Neural crest cell (in vitro differentiated cells): Measurements from ENCODE around the gene CEP95. TPM values are rescaled to one million over a fixed set of nuclear protein-coding genes. Genes with fewer than 3 reads are reported as not detected.
A peak's percentile ranks its signal among the peaks of the same experiment; 100 is the strongest.

ENCODE experiments used
- DNase-seq: peaks from one replicate; pipeline ENCODE4 v3.0.0; 2021; ENCODE audit warnings: low read depth, mixed read lengths, low spot score
- H3K27ac Mint-ChIP-seq: one replicate; pipeline ENCODE4 v1.8.0; 2021; ENCODE audit warnings: mild to moderate bottlenecking, mixed read lengths; ENCODE audit not compliant: unreplicated experiment
- H3K27me3 Mint-ChIP-seq: 2 replicates; pipeline ENCODE4 v1.8.0; 2021; ENCODE audit warnings: low read depth, mild to moderate bottlenecking, mixed read lengths
- H3K36me3 Mint-ChIP-seq: 2 replicates; pipeline ENCODE4 v1.8.0; 2021; ENCODE audit warnings: low read depth, mild to moderate bottlenecking, mixed read lengths
- H3K4me1 Mint-ChIP-seq: 2 replicates; pipeline ENCODE4 v1.8.0; 2021; ENCODE audit warnings: mixed read lengths
- H3K4me3 Mint-ChIP-seq: one replicate; pipeline ENCODE4 v1.8.0; 2021; ENCODE audit warnings: mild to moderate bottlenecking, mixed read lengths
- H3K9me3 Mint-ChIP-seq: 2 replicates; pipeline ENCODE4 v1.8.0; 2021; ENCODE audit warnings: mixed read lengths
- CTCF ChIP-seq: fragments of 200-600 bp; sonication (generic); conservative IDR thresholded peaks from 2 replicates; pipeline ENCODE4 v1.5.0; 2021; ENCODE audit warnings: antibody characterized with exemption, mild to moderate bottlenecking
- total RNA-seq: library from RNA; stranded (reverse); gene quantifications from 2 replicates; pipeline ENCODE4 v1.2.1, GENCODE V29; 2021

The CEP95 gene
- total RNA-seq, 1 donor from 2014 or later, result 64.7 TPM

GRCh38 chr17:64472564-64472963 lies 34.2 kb upstream of the CEP95 start:
- H3K36me3 Mint-ChIP-seq, result no peaks in the 10 kb centered on the region
- H3K27ac Mint-ChIP-seq, result peak overlapping the region; percentile 50
- no peak overlapping the region for H3K4me3 Mint-ChIP-seq
- DNase-seq, result no peak
- H3K4me1 Mint-ChIP-seq, result no peaks in the 10 kb centered on the region
- H3K9me3 Mint-ChIP-seq, result no peaks in the 10 kb centered on the region
- H3K27me3 Mint-ChIP-seq, result no peaks in the 10 kb centered on the region
- no peak for TF ChIP-seq CTCF

- TF ChIP-seq CTCF, result no peak
- DNase-seq, result no peak
Observed at GRCh38 chr17:64477849-64478248, 28.9 kb upstream of the CEP95 start.

GRCh38 chr17:64480951-64481350 lies 25.8 kb upstream of the CEP95 start:
- no peak overlapping the region for H3K27ac Mint-ChIP-seq
- H3K4me3 Mint-ChIP-seq, result no peak overlapping the region
- H3K4me1 Mint-ChIP-seq, result no peaks in the 10 kb centered on the region
- no peak for TF ChIP-seq CTCF
- DNase-seq, result no peak
- H3K9me3 Mint-ChIP-seq, result no peaks in the 10 kb centered on the region
- peaks cover 6% of the 10 kb centered on the region for H3K36me3 Mint-ChIP-seq
- H3K27me3 Mint-ChIP-seq, result no peaks in the 10 kb centered on the region

More at GRCh38 chr17:64477849-64478248, 28.9 kb upstream of the CEP95 start:
- Mint-ChIP-seq H3K4me1 (no peaks in the 10 kb centered on the region), H3K27ac (no peak overlapping the region), H3K27me3 (no peaks in the 10 kb centered on the region), H3K4me3 (no peak overlapping the region), H3K9me3 (no peaks in the 10 kb centered on the region), H3K36me3 (peaks cover 2% of the 10 kb centered on the region)

- Mint-ChIP-seq H3K4me1 (no peaks in the 10 kb centered on the region), H3K9me3 (no peaks in the 10 kb centered on the region), H3K36me3 (peaks cover 6% of the 10 kb centered on the region), H3K27me3 (no peaks in the 10 kb centered on the region), H3K27ac (no peak overlapping the region), H3K4me3 (no peak overlapping the region)
- TF ChIP-seq CTCF, result no peak
- DNase-seq, result no peak
Observed at GRCh38 chr17:64484380-64484779, 22.4 kb upstream of the CEP95 start.

- no peaks in the 10 kb centered on the region for H3K27me3 Mint-ChIP-seq
- H3K27ac Mint-ChIP-seq, result no peak overlapping the region
- DNase-seq, result no peak
- H3K9me3 Mint-ChIP-seq, result no peaks in the 10 kb centered on the region
- no peak overlapping the region for H3K4me3 Mint-ChIP-seq
- TF ChIP-seq CTCF, result no peak
- no peaks in the 10 kb centered on the region for H3K4me1 Mint-ChIP-seq
- peaks cover 16% of the 10 kb centered on the region for H3K36me3 Mint-ChIP-seq
Observed at GRCh38 chr17:64488301-64488700, 18.5 kb upstream of the CEP95 start.
